Thyroid gland (tissue), 4 donors: ENCODE measurements around the gene MYO5C.

Experiments
- CTCF ChIP-seq, 6 experiments: fragments of 200-600 bp in 3 of 6; fragments of 450-650 bp in 3 of 6; sonication (generic) in 3 of 6; IDR thresholded peaks; one replicate each; pipeline ENCODE4 v1.5.1; 2016 to 2019; ENCODE audit warnings: antibody characterized with exemption in 6 of 6, mild to moderate bottlenecking in 2 of 6, inconsistent platforms in 1 of 6, moderate library complexity in 1 of 6
- POLR2A ChIP-seq, 2 donors: fragments of 450-650 bp; IDR thresholded peaks; one replicate each; pipeline ENCODE4 v1.6.1; 2017; ENCODE audit warnings: antibody characterized with exemption in 2 of 2, mild to moderate bottlenecking in 2 of 2, moderate library complexity in 1 of 2

GRCh38 chr15:52288986-52289385, 6.6 kb downstream of the MYO5C start:
- TF ChIP-seq CTCF (IDR thresholded peaks at IDR 0.05), result no peak
- TF ChIP-seq POLR2A (IDR thresholded peaks at IDR 0.05), result no peak
